ENCODE results near the gene WRAP73.

GRCh38 chr1:3624200-3625136 lies 25.4 kb downstream of the WRAP73 start, which contains the start of gene TPRG1L:
- TF ChIP-seq CTCF (IDR thresholded peaks at IDR 0.05) (no peak), RNF2 (IDR thresholded peaks at IDR 0.05; ENCODE audit: borderline replicate concordance, low read depth) (no peak)
